WTC11 (cell line): Measurements from ENCODE around the gene MAMLD1. TPM values are rescaled to one million over a fixed set of nuclear protein-coding genes. Genes with fewer than 3 reads are reported as not detected.

Experiments
- ATAC-seq: fragments of 200-7000 bp; cut with Tn5 transposase; 2 replicates; pipeline ENCODE4 v1.10.0; 2021; ENCODE audit warnings: mild to moderate bottlenecking, moderate library complexity
- CTCF ChIA-PET: fragments of 300-600 bp; sonication (Branson Sonifier 250); formaldehyde crosslinking; loops from one replicate; lab custom pipeline; 2021; ENCODE audit warnings: antibody characterized with exemption; lab: Charles Lee
- POLR2A ChIA-PET: fragments of 350-600 bp; sonication (Branson Sonifier 250); formaldehyde crosslinking; loops from one replicate; lab custom pipeline; 2021; ENCODE audit warnings: antibody characterized with exemption; lab: Charles Lee
- DNase-seq: peaks from one replicate; pipeline ENCODE4 v3.0.0; 2021; ENCODE audit warnings: low spot score
- H3K27ac Mint-ChIP-seq: 2 replicates; pipeline ENCODE4 v1.8.0; 2021; ENCODE audit warnings: mixed read lengths
- H3K27me3 Mint-ChIP-seq: 2 replicates; pipeline ENCODE4 v1.8.0; 2021; ENCODE audit warnings: low read depth, mild to moderate bottlenecking, moderate library complexity, mixed read lengths
- H3K36me3 Mint-ChIP-seq: 2 replicates; pipeline ENCODE4 v1.8.0; 2021; ENCODE audit warnings: mixed read lengths
- H3K4me1 Mint-ChIP-seq: 2 replicates; pipeline ENCODE4 v1.8.0; 2022; ENCODE audit warnings: mixed read lengths
- H3K4me3 Mint-ChIP-seq: 2 replicates; pipeline ENCODE4 v1.8.0; 2021; ENCODE audit warnings: mild to moderate bottlenecking, moderate library complexity, mixed read lengths
- H3K9me3 Mint-ChIP-seq: 2 replicates; pipeline ENCODE4 v1.8.0; 2021; ENCODE audit warnings: mixed read lengths
- ARID4B ChIP-seq: sonication (generic); formaldehyde crosslinking; IDR thresholded peaks from 2 replicates; pipeline ENCODE4 v1.8.0; 2023; ENCODE audit warnings: missing genetic modification reagents, mild to moderate bottlenecking, borderline replicate concordance
- CBFB ChIP-seq: sonication (generic); formaldehyde crosslinking; IDR thresholded peaks from 2 replicates; pipeline ENCODE4 v1.8.1; 2022; ENCODE audit warnings: mild to moderate bottlenecking, low read depth, missing genetic modification reagents
- E2F1 ChIP-seq: sonication (generic); formaldehyde crosslinking; IDR thresholded peaks from 2 replicates; pipeline ENCODE4 v1.8.0; 2022; ENCODE audit warnings: mild to moderate bottlenecking, missing genetic modification reagents
- GTF2I ChIP-seq: fragments of 250-450 bp; sonication (Bioruptor Pico); conservative IDR thresholded peaks from 2 replicates; pipeline ENCODE4 v1.4.0; 2021; ENCODE audit warnings: mild to moderate bottlenecking
- IRF1 ChIP-seq: sonication (generic); formaldehyde crosslinking; IDR thresholded peaks from 2 replicates; pipeline ENCODE4 v1.8.0; 2023; ENCODE audit warnings: missing genetic modification reagents
- MYBL2 ChIP-seq: sonication (generic); formaldehyde crosslinking; IDR thresholded peaks from 2 replicates; pipeline ENCODE4 v1.8.1; 2023; ENCODE audit warnings: mild to moderate bottlenecking, moderate library complexity, missing genetic modification reagents
- NR3C1 ChIP-seq: sonication (generic); formaldehyde crosslinking; conservative IDR thresholded peaks from 2 replicates; pipeline ENCODE4 v1.8.1; 2023; ENCODE audit warnings: low read depth, mild to moderate bottlenecking, missing genetic modification reagents
- PRDM15 ChIP-seq: sonication (generic); formaldehyde crosslinking; IDR thresholded peaks from 2 replicates; pipeline ENCODE4 v1.8.0; 2022; ENCODE audit warnings: missing genetic modification reagents
- RORB ChIP-seq: fragments of 250-450 bp; sonication (Bioruptor Pico); IDR thresholded peaks from 2 replicates; pipeline ENCODE4 v1.9.0; 2021; ENCODE audit warnings: mild to moderate bottlenecking
- TCF7 ChIP-seq: sonication (generic); formaldehyde crosslinking; IDR thresholded peaks from 2 replicates; pipeline ENCODE4 v1.8.0; 2022; ENCODE audit warnings: mild to moderate bottlenecking, low read depth, missing genetic modification reagents, moderate library complexity
- TP53 ChIP-seq: sonication (generic); formaldehyde crosslinking; IDR thresholded peaks from 2 replicates; pipeline ENCODE4 v1.8.1; 2023; ENCODE audit warnings: mild to moderate bottlenecking, missing genetic modification reagents
- ZNF232 ChIP-seq: sonication (generic); formaldehyde crosslinking; IDR thresholded peaks from 2 replicates; pipeline ENCODE4 v1.8.0; 2022; ENCODE audit warnings: mild to moderate bottlenecking, missing genetic modification reagents
- ZNF396 ChIP-seq: fragments of 250-450 bp; sonication (Bioruptor Pico); IDR thresholded peaks from 2 replicates; pipeline ENCODE4 v1.8.0; 2021; ENCODE audit warnings: mild to moderate bottlenecking, moderate library complexity, borderline replicate concordance
- ZNF512 ChIP-seq: sonication (generic); formaldehyde crosslinking; IDR thresholded peaks from 2 replicates; pipeline ENCODE4 v1.8.1; 2022; ENCODE audit warnings: missing genetic modification reagents, borderline replicate concordance
- ZSCAN18 ChIP-seq: fragments of 250-450 bp; sonication (Bioruptor Pico); IDR thresholded peaks from 2 replicates; pipeline ENCODE4 v2.1.2; 2022; ENCODE audit warnings: mild to moderate bottlenecking, moderate library complexity
- total RNA-seq: library from RNA; stranded (reverse); gene quantifications from 3 replicates; pipeline ENCODE4 v1.2.3, GENCODE V29; 2021

MAMLD1 gene
- total RNA-seq, 1 experiment from 2014 or later = 0.35 TPM

GRCh38 chrX:150416469-150416868, 53.4 kb downstream of the MAMLD1 start:
- ATAC-seq = no peak
- Mint-ChIP-seq H3K4me3 (no peak overlapping the region), H3K9me3 (no peaks in the 10 kb centered on the region), H3K36me3 (no peaks in the 10 kb centered on the region), H3K27me3 (no peaks in the 10 kb centered on the region), H3K4me1 (peaks cover 14% of the 10 kb centered on the region), H3K27ac (no peak overlapping the region)
- DNase-seq = no peak
- POLR2A ChIA-PET = no interaction called here
- CTCF ChIA-PET = no interaction called here
- no peak for TF ChIP-seq PRDM15 (CRISPR knock-in tag)
- TF ChIP-seq GTF2I (CRISPR knock-in tag) = no peak
- TF ChIP-seq ZNF396 = no peak
- no peak for TF ChIP-seq MYBL2 (CRISPR knock-in tag)
- no peak for TF ChIP-seq ARID4B (CRISPR knock-in tag)
- TF ChIP-seq TP53 (CRISPR knock-in tag) = no peak
- TF ChIP-seq ZNF232 (CRISPR knock-in tag) = no peak
- no peak for TF ChIP-seq NR3C1 (CRISPR knock-in tag)
- TF ChIP-seq TCF7 (CRISPR knock-in tag) = no peak
- TF ChIP-seq ZSCAN18 (CRISPR knock-in tag) = no peak
- TF ChIP-seq E2F1 = no peak
- TF ChIP-seq CBFB (CRISPR knock-in tag) = no peak
- TF ChIP-seq IRF1 (CRISPR knock-in tag) = no peak
- TF ChIP-seq ZNF512 (CRISPR knock-in tag) = no peak
- no peak for TF ChIP-seq RORB (CRISPR knock-in tag)
